Measurements from ENCODE around the gene COMMD10.
A peak's percentile ranks its signal among the peaks of the same experiment; 100 is the strongest.
"Not testable (repeated sequence)": the region's sequence is repeated elsewhere in the genome, so short reads cannot be mapped to it uniquely, and the experiment has no call there.

The COMMD10 gene

GRCh38 chr5:116098998-116099397 lies 14.2 kb downstream of the COMMD10 start:
- DNase-seq: no peak

GRCh38 chr5:116104941-116105340 lies 20.1 kb downstream of the COMMD10 start:
- DNase-seq: not testable (repeated sequence)

- no peak for DNase-seq
Observed at GRCh38 chr5:116115163-116115562, 30.3 kb downstream of the COMMD10 start.

GRCh38 chr5:116130471-116130870 lies 45.6 kb downstream of the COMMD10 start:
- peak; percentile 63 for DNase-seq

- DNase-seq: no peak
Observed at GRCh38 chr5:116130976-116131375, 46.2 kb downstream of the COMMD10 start.

GRCh38 chr5:116133281-116133680 lies 48.5 kb downstream of the COMMD10 start:
- DNase-seq: no peak

GRCh38 chr5:116135344-116135743 lies 50.5 kb downstream of the COMMD10 start:
- no peak for DNase-seq

GRCh38 chr5:116137544-116138378 lies 52.9 kb downstream of the COMMD10 start:
- peak; percentile 48 for DNase-seq

- DNase-seq: no peak
Observed at GRCh38 chr5:116142495-116142894, 57.7 kb downstream of the COMMD10 start.

- peak; percentile 30 for DNase-seq
Observed at GRCh38 chr5:116144103-116144502, 59.3 kb downstream of the COMMD10 start.

GRCh38 chr5:116144991-116145390 lies 60.2 kb downstream of the COMMD10 start:
- DNase-seq: no peak

GRCh38 chr5:116145416-116145815 lies 60.6 kb downstream of the COMMD10 start:
- no peak for DNase-seq

GRCh38 chr5:116152169-116152568 lies 67.3 kb downstream of the COMMD10 start:
- peak; percentile 8 for DNase-seq

- no peak for DNase-seq
Observed at GRCh38 chr5:116153687-116154174, 68.9 kb downstream of the COMMD10 start.

- DNase-seq: no peak
Observed at GRCh38 chr5:116154252-116154651, 69.4 kb downstream of the COMMD10 start.

GRCh38 chr5:116154931-116155330 lies 70.1 kb downstream of the COMMD10 start:
- DNase-seq: no peak

- DNase-seq: no peak
Observed at GRCh38 chr5:116157902-116158301, 73.1 kb downstream of the COMMD10 start.

GRCh38 chr5:116159006-116159405 lies 74.2 kb downstream of the COMMD10 start:
- DNase-seq: no peak

GRCh38 chr5:116174111-116174510 lies 89.3 kb downstream of the COMMD10 start:
- no peak for DNase-seq

GRCh38 chr5:116176121-116176520 lies 91.3 kb downstream of the COMMD10 start:
- no peak for DNase-seq

GRCh38 chr5:116178925-116179324 lies 94.1 kb downstream of the COMMD10 start:
- DNase-seq: no peak

- no peak for DNase-seq
Observed at GRCh38 chr5:116209166-116209565, 124.3 kb downstream of the COMMD10 start.

- no peak for DNase-seq
Observed at GRCh38 chr5:116212225-116212624, 127.4 kb downstream of the COMMD10 start.

GRCh38 chr5:116216246-116216645 lies 131.4 kb downstream of the COMMD10 start:
- DNase-seq: no peak

All from fibroblast of skin of right quadriceps (primary cell).